ENCODE measurements around the gene CUL5. TPM values are rescaled to one million over a fixed set of nuclear protein-coding genes. Genes with fewer than 3 reads are reported as not detected.
"Not testable (repeated sequence)": the region's sequence is repeated elsewhere in the genome, so short reads cannot be mapped to it uniquely, and the experiment has no call there.

CUL5 gene
- total and polyA plus RNA-seq, 2 experiments from 2014 or later: 26.0 to 40.9 TPM

GRCh38 chr11:108027057-108027456, 18.4 kb downstream of the CUL5 start:
- H3K4me1 ChIP-seq (ENCODE audit: insufficient read depth): no peaks in the 10 kb centered on the region
- H3K27ac ChIP-seq (ENCODE audit: low read depth): no peak overlapping the region
- DNase-seq (ENCODE audit: low spot score) (peak; percentile 43), ATAC-seq (peak; percentile 26)
- Mint-ChIP-seq H3K4me3 (no peak overlapping the region), H3K9me3 (no peaks in the 10 kb centered on the region; the same call in 2 of the 3 replicates), H3K4me1 (peaks cover 5% of the 10 kb centered on the region; the same call in 1 of the 3 replicates), H3K27me3 (ENCODE audit: insufficient read depth, low read depth, poor library complexity) (no peaks in the 10 kb centered on the region), H3K36me3 (ENCODE audit: low read depth) (peaks cover 12% of the 10 kb centered on the region; the same call in 2 of the 3 replicates), H3K27ac (no peak overlapping the region)
- H2AFZ ChIP-seq: no peak overlapping the region
- no peaks in the 10 kb centered on the region; the same call in 1 of the 2 replicates for H3K9me2 ChIP-seq (ENCODE audit: insufficient read depth)
- H3K79me2 ChIP-seq (replicated peaks; ENCODE audit: insufficient read depth): peaks cover 99% of the 10 kb centered on the region
- peaks cover 26% of the 10 kb centered on the region for H4K20me1 ChIP-seq (replicated peaks; ENCODE audit: insufficient read depth)
- H3K4me3 ChIP-seq: no peak overlapping the region
- H3F3A ChIP-seq (replicated peaks; ENCODE audit: low read depth): 0 out of 2 replicates have a peak, but pooled peaks cover 5% of the 10 kb centered on the region
- H3K4me2 ChIP-seq: no peak overlapping the region
- TF ChIP-seq CTCF (conservative IDR thresholded peaks at IDR 0.05; ENCODE audit: low read depth in 2 of 2) (peak; percentile 42 to 49), EZH2 (IDR thresholded peaks at IDR 0.05; ENCODE audit: low read depth, unreplicated experiment) (no peak)
- no peaks in the 10 kb centered on the region for H3K27me3 ChIP-seq (ENCODE audit: insufficient read depth)
- no peaks in the 10 kb centered on the region for H3K36me3 ChIP-seq (ENCODE audit: insufficient read depth)

GRCh38 chr11:108028822-108029441, 20.2 kb downstream of the CUL5 start:
- H3K4me1 ChIP-seq (ENCODE audit: insufficient read depth); H3K27me3 Mint-ChIP-seq (ENCODE audit: insufficient read depth, low read depth, poor library complexity); H3K9me2 ChIP-seq (ENCODE audit: insufficient read depth); H3K4me1 Mint-ChIP-seq; H3K36me3 ChIP-seq (ENCODE audit: insufficient read depth); H3F3A ChIP-seq (replicated peaks; ENCODE audit: low read depth); H3K9me3 Mint-ChIP-seq; H3K4me3 ChIP-seq; H3K4me3 Mint-ChIP-seq; H3K27ac Mint-ChIP-seq; DNase-seq (ENCODE audit: low spot score); H2AFZ ChIP-seq; H3K27ac ChIP-seq (ENCODE audit: low read depth); H3K27me3 ChIP-seq (ENCODE audit: insufficient read depth); H3K4me2 ChIP-seq: not testable (repeated sequence)
- H3K36me3 Mint-ChIP-seq (ENCODE audit: low read depth): peaks cover 13% of the 10 kb centered on the region; the same call in 2 of the 3 replicates
- H3K79me2 ChIP-seq (replicated peaks; ENCODE audit: insufficient read depth): peaks cover 92% of the 10 kb centered on the region
- peak; percentile 91 for ATAC-seq
- peaks cover 28% of the 10 kb centered on the region for H4K20me1 ChIP-seq (replicated peaks; ENCODE audit: insufficient read depth)

- not testable (repeated sequence) for H3K4me3 Mint-ChIP-seq; H3K27ac ChIP-seq (ENCODE audit: low read depth); H3K27me3 ChIP-seq (ENCODE audit: insufficient read depth); H3K4me3 ChIP-seq; H3F3A ChIP-seq (replicated peaks; ENCODE audit: low read depth); H3K4me1 ChIP-seq (ENCODE audit: insufficient read depth); H3K36me3 ChIP-seq (ENCODE audit: insufficient read depth); DNase-seq (ENCODE audit: low spot score); H3K4me2 ChIP-seq; H3K27ac Mint-ChIP-seq; H3K27me3 Mint-ChIP-seq (ENCODE audit: insufficient read depth, low read depth, poor library complexity); H3K9me2 ChIP-seq (ENCODE audit: insufficient read depth); ATAC-seq; H3K9me3 Mint-ChIP-seq; H2AFZ ChIP-seq
- H3K4me1 Mint-ChIP-seq: peaks cover 13% of the 10 kb centered on the region
- Histone ChIP-seq H4K20me1 (replicated peaks; ENCODE audit: insufficient read depth) (peaks cover 25% of the 10 kb centered on the region), H3K79me2 (replicated peaks; ENCODE audit: insufficient read depth) (peaks cover 66% of the 10 kb centered on the region)
- peaks cover 18% of the 10 kb centered on the region; the same call in 2 of the 3 replicates for H3K36me3 Mint-ChIP-seq (ENCODE audit: low read depth)
These were observed 22.9 kb downstream of the CUL5 start for GRCh38 chr11:108031604-108032003.
